ENCODE data around the gene SLC10A1. TPM values are rescaled to one million over a fixed set of nuclear protein-coding genes. Genes with fewer than 3 reads are reported as not detected.

SLC10A1 gene
- total and polyA plus RNA-seq, 2 experiments from 2014 or later, result 0.10 TPM; not detected in 1

DNA sequence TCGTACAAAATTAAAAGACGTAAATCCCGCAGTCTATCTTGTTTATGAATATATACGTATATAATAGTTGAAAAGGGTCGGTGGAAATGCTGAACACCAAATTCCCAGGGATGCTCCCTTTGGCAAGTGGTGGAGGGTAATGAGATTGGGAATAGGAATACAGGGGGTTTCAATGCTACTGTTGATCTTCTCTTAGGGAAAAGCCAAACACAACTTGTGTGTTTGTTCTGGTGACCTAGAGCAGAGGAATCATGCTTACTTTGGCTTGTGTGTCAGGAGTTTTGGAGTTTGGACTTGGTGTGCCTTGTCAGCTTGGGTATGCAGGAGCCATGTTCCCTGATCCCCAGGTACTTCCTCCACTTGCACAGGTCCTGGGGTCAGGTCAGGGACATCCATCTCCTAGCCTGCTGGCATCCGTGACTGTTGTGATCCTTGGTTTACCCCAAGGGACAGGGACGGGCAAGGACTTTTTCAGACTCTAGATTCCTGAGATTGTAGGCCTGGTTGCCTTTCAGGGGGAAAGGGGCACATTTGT lies 4.1 kb downstream of the SLC10A1 start:
- Mint-ChIP-seq H3K4me1 (peaks cover 3% of the 10 kb centered on the region; the same call in 2 of the 3 replicates), H3K27ac (no peak overlapping the region), H3K9me3 (no peaks in the 10 kb centered on the region; the same call in 1 of the 3 replicates), H3K4me3 (no peak overlapping the region; the same call in 2 of the 3 replicates), H3K27me3 (ENCODE audit: insufficient read depth, low read depth, poor library complexity) (peaks cover 9% of the 10 kb centered on the region), H3K36me3 (ENCODE audit: low read depth) (no peaks in the 10 kb centered on the region; the same call in 2 of the 3 replicates)
- no peaks in the 10 kb centered on the region for H3F3A ChIP-seq (replicated peaks; ENCODE audit: low read depth)
- no peak overlapping the region for H3K27ac ChIP-seq (ENCODE audit: low read depth)
- no peaks in the 10 kb centered on the region for H4K20me1 ChIP-seq (replicated peaks; ENCODE audit: insufficient read depth)
- H3K4me1 ChIP-seq (ENCODE audit: insufficient read depth), result no peaks in the 10 kb centered on the region
- no peak overlapping the region for H2AFZ ChIP-seq
- ATAC-seq (no peak), DNase-seq (ENCODE audit: low spot score) (no peak)
- no peaks in the 10 kb centered on the region for H3K9me2 ChIP-seq (ENCODE audit: insufficient read depth)
- no peaks in the 10 kb centered on the region for H3K36me3 ChIP-seq (ENCODE audit: insufficient read depth)
- no peak overlapping the region for H3K4me3 ChIP-seq
- no peaks in the 10 kb centered on the region for H3K79me2 ChIP-seq (replicated peaks; ENCODE audit: insufficient read depth)
- TF ChIP-seq STAT1 (IDR thresholded peaks at IDR 0.05; ENCODE audit: unreplicated experiment) (no peak), JUNB (IDR thresholded peaks at IDR 0.05; ENCODE audit: unreplicated experiment) (no peak), CREB1 (CRISPR knock-in tag; IDR thresholded peaks at IDR 0.05; ENCODE audit: low read depth) (no peak), NANOG (IDR thresholded peaks at IDR 0.05; ENCODE audit: borderline replicate concordance) (no peak), POLR2AphosphoS5 (IDR thresholded peaks at IDR 0.05; ENCODE audit: low read depth) (no peak)
- TF ChIP-seq, protein P1, sequence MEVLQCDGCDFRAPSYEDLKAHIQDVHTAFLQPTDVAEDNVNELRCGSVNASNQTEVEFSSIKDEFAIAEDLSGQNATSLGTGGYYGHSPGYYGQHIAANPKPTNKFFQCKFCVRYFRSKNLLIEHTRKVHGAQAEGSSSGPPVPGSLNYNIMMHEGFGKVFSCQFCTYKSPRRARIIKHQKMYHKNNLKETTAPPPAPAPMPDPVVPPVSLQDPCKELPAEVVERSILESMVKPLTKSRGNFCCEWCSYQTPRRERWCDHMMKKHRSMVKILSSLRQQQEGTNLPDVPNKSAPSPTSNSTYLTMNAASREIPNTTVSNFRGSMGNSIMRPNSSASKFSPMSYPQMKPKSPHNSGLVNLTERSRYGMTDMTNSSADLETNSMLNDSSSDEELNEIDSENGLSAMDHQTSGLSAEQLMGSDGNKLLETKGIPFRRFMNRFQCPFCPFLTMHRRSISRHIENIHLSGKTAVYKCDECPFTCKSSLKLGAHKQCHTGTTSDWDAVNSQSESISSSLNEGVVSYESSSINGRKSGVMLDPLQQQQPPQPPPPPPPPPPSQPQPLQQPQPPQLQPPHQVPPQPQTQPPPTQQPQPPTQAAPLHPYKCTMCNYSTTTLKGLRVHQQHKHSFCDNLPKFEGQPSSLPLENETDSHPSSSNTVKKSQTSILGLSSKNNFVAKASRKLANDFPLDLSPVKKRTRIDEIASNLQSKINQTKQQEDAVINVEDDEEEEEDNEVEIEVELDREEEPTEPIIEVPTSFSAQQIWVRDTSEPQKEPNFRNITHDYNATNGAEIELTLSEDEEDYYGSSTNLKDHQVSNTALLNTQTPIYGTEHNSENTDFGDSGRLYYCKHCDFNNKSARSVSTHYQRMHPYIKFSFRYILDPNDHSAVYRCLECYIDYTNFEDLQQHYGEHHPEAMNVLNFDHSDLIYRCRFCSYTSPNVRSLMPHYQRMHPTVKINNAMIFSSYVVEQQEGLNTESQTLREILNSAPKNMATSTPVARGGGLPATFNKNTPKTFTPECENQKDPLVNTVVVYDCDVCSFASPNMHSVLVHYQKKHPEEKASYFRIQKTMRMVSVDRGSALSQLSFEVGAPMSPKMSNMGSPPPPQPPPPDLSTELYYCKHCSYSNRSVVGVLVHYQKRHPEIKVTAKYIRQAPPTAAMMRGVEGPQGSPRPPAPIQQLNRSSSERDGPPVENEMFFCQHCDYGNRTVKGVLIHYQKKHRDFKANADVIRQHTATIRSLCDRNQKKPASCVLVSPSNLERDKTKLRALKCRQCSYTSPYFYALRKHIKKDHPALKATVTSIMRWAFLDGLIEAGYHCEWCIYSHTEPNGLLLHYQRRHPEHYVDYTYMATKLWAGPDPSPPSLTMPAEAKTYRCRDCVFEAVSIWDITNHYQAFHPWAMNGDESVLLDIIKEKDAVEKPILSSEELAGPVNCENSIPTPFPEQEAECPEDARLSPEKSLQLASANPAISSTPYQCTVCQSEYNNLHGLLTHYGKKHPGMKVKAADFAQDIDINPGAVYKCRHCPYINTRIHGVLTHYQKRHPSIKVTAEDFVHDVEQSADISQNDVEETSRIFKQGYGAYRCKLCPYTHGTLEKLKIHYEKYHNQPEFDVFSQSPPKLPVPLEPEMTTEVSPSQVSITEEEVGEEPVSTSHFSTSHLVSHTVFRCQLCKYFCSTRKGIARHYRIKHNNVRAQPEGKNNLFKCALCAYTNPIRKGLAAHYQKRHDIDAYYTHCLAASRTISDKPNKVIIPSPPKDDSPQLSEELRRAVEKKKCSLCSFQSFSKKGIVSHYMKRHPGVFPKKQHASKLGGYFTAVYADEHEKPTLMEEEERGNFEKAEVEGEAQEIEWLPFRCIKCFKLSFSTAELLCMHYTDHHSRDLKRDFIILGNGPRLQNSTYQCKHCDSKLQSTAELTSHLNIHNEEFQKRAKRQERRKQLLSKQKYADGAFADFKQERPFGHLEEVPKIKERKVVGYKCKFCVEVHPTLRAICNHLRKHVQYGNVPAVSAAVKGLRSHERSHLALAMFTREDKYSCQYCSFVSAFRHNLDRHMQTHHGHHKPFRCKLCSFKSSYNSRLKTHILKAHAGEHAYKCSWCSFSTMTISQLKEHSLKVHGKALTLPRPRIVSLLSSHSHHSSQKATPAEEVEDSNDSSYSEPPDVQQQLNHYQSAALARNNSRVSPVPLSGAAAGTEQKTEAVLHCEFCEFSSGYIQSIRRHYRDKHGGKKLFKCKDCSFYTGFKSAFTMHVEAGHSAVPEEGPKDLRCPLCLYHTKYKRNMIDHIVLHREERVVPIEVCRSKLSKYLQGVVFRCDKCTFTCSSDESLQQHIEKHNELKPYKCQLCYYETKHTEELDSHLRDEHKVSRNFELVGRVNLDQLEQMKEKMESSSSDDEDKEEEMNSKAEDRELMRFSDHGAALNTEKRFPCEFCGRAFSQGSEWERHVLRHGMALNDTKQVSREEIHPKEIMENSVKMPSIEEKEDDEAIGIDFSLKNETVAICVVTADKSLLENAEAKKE (CRISPR knock-in tag; IDR thresholded peaks at IDR 0.05), result no peak
- TF ChIP-seq, protein P2, sequence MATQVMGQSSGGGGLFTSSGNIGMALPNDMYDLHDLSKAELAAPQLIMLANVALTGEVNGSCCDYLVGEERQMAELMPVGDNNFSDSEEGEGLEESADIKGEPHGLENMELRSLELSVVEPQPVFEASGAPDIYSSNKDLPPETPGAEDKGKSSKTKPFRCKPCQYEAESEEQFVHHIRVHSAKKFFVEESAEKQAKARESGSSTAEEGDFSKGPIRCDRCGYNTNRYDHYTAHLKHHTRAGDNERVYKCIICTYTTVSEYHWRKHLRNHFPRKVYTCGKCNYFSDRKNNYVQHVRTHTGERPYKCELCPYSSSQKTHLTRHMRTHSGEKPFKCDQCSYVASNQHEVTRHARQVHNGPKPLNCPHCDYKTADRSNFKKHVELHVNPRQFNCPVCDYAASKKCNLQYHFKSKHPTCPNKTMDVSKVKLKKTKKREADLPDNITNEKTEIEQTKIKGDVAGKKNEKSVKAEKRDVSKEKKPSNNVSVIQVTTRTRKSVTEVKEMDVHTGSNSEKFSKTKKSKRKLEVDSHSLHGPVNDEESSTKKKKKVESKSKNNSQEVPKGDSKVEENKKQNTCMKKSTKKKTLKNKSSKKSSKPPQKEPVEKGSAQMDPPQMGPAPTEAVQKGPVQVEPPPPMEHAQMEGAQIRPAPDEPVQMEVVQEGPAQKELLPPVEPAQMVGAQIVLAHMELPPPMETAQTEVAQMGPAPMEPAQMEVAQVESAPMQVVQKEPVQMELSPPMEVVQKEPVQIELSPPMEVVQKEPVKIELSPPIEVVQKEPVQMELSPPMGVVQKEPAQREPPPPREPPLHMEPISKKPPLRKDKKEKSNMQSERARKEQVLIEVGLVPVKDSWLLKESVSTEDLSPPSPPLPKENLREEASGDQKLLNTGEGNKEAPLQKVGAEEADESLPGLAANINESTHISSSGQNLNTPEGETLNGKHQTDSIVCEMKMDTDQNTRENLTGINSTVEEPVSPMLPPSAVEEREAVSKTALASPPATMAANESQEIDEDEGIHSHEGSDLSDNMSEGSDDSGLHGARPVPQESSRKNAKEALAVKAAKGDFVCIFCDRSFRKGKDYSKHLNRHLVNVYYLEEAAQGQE (IDR thresholded peaks at IDR 0.05; ENCODE audit: unreplicated experiment), result no peak
- no peak overlapping the region for H3K4me2 ChIP-seq
- no peaks in the 10 kb centered on the region for H3K27me3 ChIP-seq (ENCODE audit: insufficient read depth)

Measured in GM23338 (cell line).